ENCODE results near the gene PRKCA.

The PRKCA gene

GRCh38 chr17:66412857-66413558 is 110.6 kb downstream of the PRKCA start:
- ChIA-PET POLR2A (ENCODE audit: low non-redundant PET) (no interaction called here), CTCF (interaction anchor here (0.5 kb wide), 1 partner anchor 167 kb away, joined by 6 read pairs; no protein-coding TSS in a partner anchor)
- no peak for TF ChIP-seq CTCF (conservative IDR thresholded peaks at IDR 0.05; ENCODE audit: low read depth)
- no peak overlapping the region for H3K27ac ChIP-seq
- DNase-seq (ENCODE audit: low spot score), result no peak

GRCh38 chr17:66413559-66414520 is 111.4 kb downstream of the PRKCA start:
- DNase-seq (ENCODE audit: low spot score), result no peak
- no peak overlapping the region for H3K27ac ChIP-seq
- ChIA-PET POLR2A (ENCODE audit: low non-redundant PET) (no interaction called here), CTCF (interaction anchor here (0.6 kb wide), 1 partner anchor 24 kb away, joined by 3 read pairs; no protein-coding TSS in a partner anchor)
- TF ChIP-seq CTCF (conservative IDR thresholded peaks at IDR 0.05; ENCODE audit: low read depth), result no peak

- no peak for DNase-seq (ENCODE audit: low spot score)
- TF ChIP-seq CTCF (conservative IDR thresholded peaks at IDR 0.05; ENCODE audit: low read depth), result no peak
- no peak overlapping the region for H3K27ac ChIP-seq
- CTCF ChIA-PET, result interaction anchor here (0.6 kb wide), 2 partner anchors 18 to 25 kb away, joined by 3 read pairs; no protein-coding TSS in a partner anchor
- POLR2A ChIA-PET (ENCODE audit: low non-redundant PET), result no interaction called here
Observed at GRCh38 chr17:66414561-66415175, 112.3 kb downstream of the PRKCA start.

GRCh38 chr17:66415366-66416206 is 113.2 kb downstream of the PRKCA start:
- no peak overlapping the region for H3K27ac ChIP-seq
- ChIA-PET POLR2A (ENCODE audit: low non-redundant PET) (no interaction called here), CTCF (interaction anchor here (0.6 kb wide), 1 partner anchor 19 kb away, joined by 3 read pairs; no protein-coding TSS in a partner anchor)
- DNase-seq (ENCODE audit: low spot score), result no peak
- no peak for TF ChIP-seq CTCF (conservative IDR thresholded peaks at IDR 0.05; ENCODE audit: low read depth)

- no peak for DNase-seq (ENCODE audit: low spot score)
- H3K27ac ChIP-seq, result peak overlapping the region; percentile 27
- no peak for TF ChIP-seq CTCF (conservative IDR thresholded peaks at IDR 0.05; ENCODE audit: low read depth)
- CTCF ChIA-PET, result no interaction called here
- POLR2A ChIA-PET (ENCODE audit: low non-redundant PET), result no interaction called here
Observed at GRCh38 chr17:66416207-66416940, 114.0 kb downstream of the PRKCA start.
